Activated CD8-positive, alpha-beta memory T cell treated with anti-CD3 and anti-CD28 coated beads for 36 hours (primary cell): ENCODE results near the gene SCGN. TPM values are rescaled to one million over a fixed set of nuclear protein-coding genes. Genes with fewer than 3 reads are reported as not detected.

Experiments used
- CTCF ChIA-PET: fragments of 350-600 bp; sonication (Branson Sonifier 250); formaldehyde crosslinking; loops from one replicate; lab custom pipeline; 2021; ENCODE audit warnings: antibody characterized with exemption; lab: Charles Lee
- POLR2A ChIA-PET: fragments of 350-600 bp; sonication (Branson Sonifier 250); formaldehyde crosslinking; loops from one replicate; lab custom pipeline; 2021; ENCODE audit warnings: antibody characterized with exemption; lab: Charles Lee
- total RNA-seq, 2 experiments: library from RNA; stranded (reverse); gene quantifications; one replicate each; pipeline ENCODE4 v1.2.3, GENCODE V29; 2021

The SCGN gene
- not detected for total RNA-seq

- ChIA-PET POLR2A (no interaction called here), CTCF (no interaction called here)
Measured at GRCh38 chr6:25652007-25652515, at the start of gene SCGN. TSS of gene SCGN (plus strand) at chr6:25652215. CDS start at chr6:25652404, 189 bp downstream.

- ChIA-PET CTCF (interaction anchor here (0.6 to 1.2 kb wide), 3 partner anchors 15 to 379 kb away, joined by 3 to 4 read pairs (median 3); no protein-coding TSS in a partner anchor), POLR2A (no interaction called here)
Measured at GRCh38 chr6:25602674-25602982, 49.4 kb upstream of the SCGN start.

- ChIA-PET CTCF (interaction anchor here (0.6 to 1.1 kb wide), 2 partner anchors 213 to 380 kb away, joined by 3 read pairs; no protein-coding TSS in a partner anchor), POLR2A (no interaction called here)
Measured at GRCh38 chr6:25603251-25603650, 48.8 kb upstream of the SCGN start.

- CTCF ChIA-PET: interaction anchor here (0.9 to 1.5 kb wide), 2 partner anchors 47 to 327 kb away, joined by 3 to 4 read pairs; no protein-coding TSS in a partner anchor
Measured at GRCh38 chr6:25606151-25606550, 45.9 kb upstream of the SCGN start.

GRCh38 chr6:25608558-25609174 lies 43.3 kb upstream of the SCGN start:
- ChIA-PET POLR2A (no interaction called here), CTCF (interaction anchor here (0.6 kb wide), 1 partner anchor 207 kb away, joined by 4 read pairs; no protein-coding TSS in a partner anchor)

More at GRCh38 chr6:25606151-25606550, 45.9 kb upstream of the SCGN start:
- POLR2A ChIA-PET: no interaction called here

GRCh38 chr6:25612666-25613065 lies 39.3 kb upstream of the SCGN start:
- POLR2A ChIA-PET: no interaction called here
- CTCF ChIA-PET: no interaction called here

- ChIA-PET POLR2A (no interaction called here), CTCF (no interaction called here)
Measured at GRCh38 chr6:25613415-25613814, 38.6 kb upstream of the SCGN start.

- ChIA-PET POLR2A (no interaction called here), CTCF (no interaction called here)
Measured at GRCh38 chr6:25614052-25614451, 38.0 kb upstream of the SCGN start.

- ChIA-PET POLR2A (no interaction called here), CTCF (interaction anchor here (0.6 kb wide), 1 partner anchor 260 kb away, joined by 3 read pairs; no protein-coding TSS in a partner anchor)
Measured at GRCh38 chr6:25615471-25615870, 36.5 kb upstream of the SCGN start.

- CTCF ChIA-PET: no interaction called here
- POLR2A ChIA-PET: no interaction called here
Measured at GRCh38 chr6:25617997-25618396, 34.0 kb upstream of the SCGN start.

GRCh38 chr6:25619217-25619616 lies 32.8 kb upstream of the SCGN start:
- ChIA-PET CTCF (no interaction called here), POLR2A (no interaction called here)

- CTCF ChIA-PET: no interaction called here
- POLR2A ChIA-PET: no interaction called here
Measured at GRCh38 chr6:25620391-25620790, 31.6 kb upstream of the SCGN start.

GRCh38 chr6:25623065-25623464 lies 28.9 kb upstream of the SCGN start:
- CTCF ChIA-PET: no interaction called here
- POLR2A ChIA-PET: no interaction called here

- CTCF ChIA-PET: no interaction called here
- POLR2A ChIA-PET: no interaction called here
Measured at GRCh38 chr6:25623879-25624278, 28.1 kb upstream of the SCGN start.

- ChIA-PET POLR2A (no interaction called here), CTCF (no interaction called here)
Measured at GRCh38 chr6:25627001-25627400, 25.0 kb upstream of the SCGN start.

GRCh38 chr6:25628471-25629197 lies 23.4 kb upstream of the SCGN start:
- POLR2A ChIA-PET: no interaction called here

GRCh38 chr6:25629198-25629576 lies 22.8 kb upstream of the SCGN start:
- ChIA-PET CTCF (no interaction called here), POLR2A (no interaction called here)

More at GRCh38 chr6:25628471-25629197, 23.4 kb upstream of the SCGN start:
- CTCF ChIA-PET: no interaction called here

GRCh38 chr6:25630508-25631278 lies 21.3 kb upstream of the SCGN start:
- POLR2A ChIA-PET: no interaction called here
- CTCF ChIA-PET: no interaction called here

- CTCF ChIA-PET: no interaction called here
- POLR2A ChIA-PET: no interaction called here
Measured at GRCh38 chr6:25635886-25636317, 16.1 kb upstream of the SCGN start.

- ChIA-PET CTCF (no interaction called here), POLR2A (no interaction called here)
Measured at GRCh38 chr6:25637211-25637610, 14.8 kb upstream of the SCGN start.
